Panc1 (cell line): ENCODE measurements around the gene ADGRL3. TPM values are rescaled to one million over a fixed set of nuclear protein-coding genes. Genes with fewer than 3 reads are reported as not detected.

Experiments
- ATAC-seq: fragments of 200-7000 bp; cut with Tn5 transposase; 2 replicates; pipeline ENCODE4 v1.9.1; 2020; ENCODE audit warnings: mild to moderate bottlenecking, moderate library complexity
- BruUV-seq: library from RNA; stranded (reverse); fragments of 400-500 nt; replicated peaks from 2 replicates; lab custom pipeline; 2021; lab: Mats Ljungman, UMichigan
- CTCF ChIA-PET: fragments of 300-600 bp; sonication (Branson Sonifier 250); formaldehyde crosslinking; loops from one replicate; lab custom pipeline; 2022; ENCODE audit warnings: antibody characterized with exemption; lab: Charles Lee
- POLR2A ChIA-PET: fragments of 300-600 bp; sonication (Branson Sonifier 250); formaldehyde crosslinking; loops from one replicate; lab custom pipeline; 2022; ENCODE audit warnings: antibody characterized with exemption; lab: Charles Lee
- DNase-seq: peaks from one replicate; pipeline ENCODE4 v3.0.0-alpha.2; 2010; ENCODE audit warnings: low read depth, low spot score
- H3K27ac ChIP-seq: 2 replicates; pipeline ENCODE4 v1.5.1; 2011; ENCODE audit warnings: mild to moderate bottlenecking, low read length, inconsistent platforms
- H3K27me3 ChIP-seq: fragments of 200-500 bp; sonication (Bioruptor generic); 2 replicates; pipeline ENCODE4 v1.6.0; 2014; ENCODE audit warnings: low read length, inconsistent platforms; ENCODE audit not compliant: control insufficient read depth, insufficient read depth
- H3K36me3 ChIP-seq: fragments of 200-500 bp; sonication (Bioruptor generic); 2 replicates; pipeline ENCODE4 v1.5.1; 2014; ENCODE audit warnings: inconsistent platforms, mild to moderate bottlenecking, low read length, moderate library complexity; ENCODE audit not compliant: control insufficient read depth, insufficient read depth
- H3K4me1 ChIP-seq: 2 replicates; pipeline ENCODE4 v1.5.1; 2011; ENCODE audit warnings: inconsistent platforms, mild to moderate bottlenecking, low read length, moderate library complexity; ENCODE audit not compliant: control insufficient read depth, insufficient read depth
- H3K4me3 ChIP-seq, 2 experiments: 2 replicates each; pipeline ENCODE4 v1.5.1; 2011 to 2012; ENCODE audit warnings: low read depth in 2 of 2, low read length in 2 of 2, mild to moderate bottlenecking in 2 of 2, inconsistent platforms in 1 of 2, moderate library complexity in 1 of 2
- H3K9me3 ChIP-seq: fragments of 200-500 bp; sonication (Bioruptor generic); 2 replicates; pipeline ENCODE4 v1.5.1; 2014; ENCODE audit warnings: low read depth, mild to moderate bottlenecking, inconsistent platforms, low read length, moderate library complexity; ENCODE audit not compliant: control insufficient read depth, insufficient read depth
- POLR2AphosphoS5 ChIP-seq: IDR thresholded peaks from 2 replicates; pipeline ENCODE4 v1.6.1; 2012; ENCODE audit warnings: mild to moderate bottlenecking, low read depth, low read length, moderate library complexity
- REST ChIP-seq, 2 experiments: IDR thresholded peaks; 2 replicates each; pipeline ENCODE4 v1.6.1; 2011 to 2012; ENCODE audit warnings: low read depth in 2 of 2, control low read depth in 1 of 2, low read length in 1 of 2, mild to moderate bottlenecking in 1 of 2, moderate library complexity in 1 of 2; ENCODE audit not compliant: insufficient read depth in 1 of 2
- SIN3A ChIP-seq: IDR thresholded peaks from 2 replicates; pipeline ENCODE4 v1.6.1; 2012; ENCODE audit warnings: low read depth, mild to moderate bottlenecking, low read length, moderate library complexity, borderline replicate concordance; ENCODE audit not compliant: insufficient read depth
- TCF7L2 ChIP-seq: IDR thresholded peaks from 2 replicates; pipeline ENCODE4 v1.6.1; 2011; ENCODE audit warnings: mild to moderate bottlenecking, low read depth, low read length, inconsistent platforms
- in situ Hi-C: cut with HindIII; loops from 2 replicates; pipeline ENCODE4 v1.10.0; 2016; ENCODE audit warnings: low sequenced_read_pairs, low pct_unique_long_range_greater_than_20kb
- intact Hi-C: fragments of 100-400 bp; cut with micrococcal nuclease; formaldehyde crosslinking; loops from one replicate; pipeline ENCODE4 v1.10.0; 2022; ENCODE audit not compliant: unreplicated experiment
- total RNA-seq: library from RNA; stranded (reverse); gene quantifications from one replicate; pipeline ENCODE4 v1.2.1, GENCODE V29; 2021; ENCODE audit not compliant: unreplicated experiment
- TF ChIP-seq, protein P1 (sequence below): fragments of 450-650 bp; IDR thresholded peaks from 2 replicates; pipeline ENCODE4 v1.5.1; 2017; ENCODE audit warnings: mild to moderate bottlenecking

Gene ADGRL3
- total RNA-seq, 1 experiment from 2014 or later = 0.23 TPM

DNA sequence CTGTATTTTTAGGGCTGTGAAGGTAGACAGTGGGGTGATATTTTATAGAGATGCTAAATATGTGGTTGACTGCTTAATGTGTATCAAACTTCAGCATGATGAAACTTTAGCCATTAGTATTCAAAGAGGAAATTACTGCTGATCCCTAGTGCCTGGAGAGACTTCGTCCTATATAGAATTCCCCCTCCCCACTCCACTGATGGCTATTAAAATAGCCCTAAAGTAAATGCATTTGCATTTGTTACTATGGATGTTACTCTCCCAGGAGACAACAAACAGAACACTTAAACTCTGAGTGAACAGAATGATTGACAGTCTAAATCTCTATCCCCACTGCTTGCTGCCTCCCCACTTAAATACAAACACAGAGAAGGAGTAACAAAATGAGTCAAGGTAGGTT is 39.1 kb downstream of the ADGRL3 start:
- Histone ChIP-seq H3K4me3 (no peak overlapping the region), H3K27ac (no peak overlapping the region), H3K4me1 (no peaks in the 10 kb centered on the region), H3K9me3 (no peaks in the 10 kb centered on the region), H3K27me3 (no peaks in the 10 kb centered on the region), H3K36me3 (no peaks in the 10 kb centered on the region)
- in situ Hi-C loops (no loop called here), intact Hi-C loops (no loop called here)
- BruUV-seq = no TSS peak
- ATAC-seq (no peak), DNase-seq (no peak)
- CTCF ChIA-PET = no interaction called here
- POLR2A ChIA-PET = no interaction called here
- TF ChIP-seq TCF7L2 = no peak
- TF ChIP-seq POLR2AphosphoS5 = no peak
- no peak for TF ChIP-seq REST (IDR thresholded peaks at IDR 0.05; ENCODE audit: insufficient read depth in 1 of 2, low read depth in 2 of 2, low read length in 1 of 2)
- TF ChIP-seq, protein P1, sequence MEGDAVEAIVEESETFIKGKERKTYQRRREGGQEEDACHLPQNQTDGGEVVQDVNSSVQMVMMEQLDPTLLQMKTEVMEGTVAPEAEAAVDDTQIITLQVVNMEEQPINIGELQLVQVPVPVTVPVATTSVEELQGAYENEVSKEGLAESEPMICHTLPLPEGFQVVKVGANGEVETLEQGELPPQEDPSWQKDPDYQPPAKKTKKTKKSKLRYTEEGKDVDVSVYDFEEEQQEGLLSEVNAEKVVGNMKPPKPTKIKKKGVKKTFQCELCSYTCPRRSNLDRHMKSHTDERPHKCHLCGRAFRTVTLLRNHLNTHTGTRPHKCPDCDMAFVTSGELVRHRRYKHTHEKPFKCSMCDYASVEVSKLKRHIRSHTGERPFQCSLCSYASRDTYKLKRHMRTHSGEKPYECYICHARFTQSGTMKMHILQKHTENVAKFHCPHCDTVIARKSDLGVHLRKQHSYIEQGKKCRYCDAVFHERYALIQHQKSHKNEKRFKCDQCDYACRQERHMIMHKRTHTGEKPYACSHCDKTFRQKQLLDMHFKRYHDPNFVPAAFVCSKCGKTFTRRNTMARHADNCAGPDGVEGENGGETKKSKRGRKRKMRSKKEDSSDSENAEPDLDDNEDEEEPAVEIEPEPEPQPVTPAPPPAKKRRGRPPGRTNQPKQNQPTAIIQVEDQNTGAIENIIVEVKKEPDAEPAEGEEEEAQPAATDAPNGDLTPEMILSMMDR = no peak
- no peak for TF ChIP-seq SIN3A

- Histone ChIP-seq H3K27me3 (no peaks in the 10 kb centered on the region), H3K9me3 (no peaks in the 10 kb centered on the region), H3K4me3 (no peak overlapping the region), H3K27ac (no peak overlapping the region), H3K36me3 (no peaks in the 10 kb centered on the region), H3K4me1 (no peaks in the 10 kb centered on the region)
- no TSS peak for BruUV-seq
- TF ChIP-seq REST (IDR thresholded peaks at IDR 0.05; ENCODE audit: insufficient read depth in 1 of 2, low read depth in 2 of 2, low read length in 1 of 2) = no peak
- ChIA-PET POLR2A (no interaction called here), CTCF (no interaction called here)
- in situ Hi-C loops = no loop called here
- intact Hi-C loops = no loop called here
- DNase-seq (no peak), ATAC-seq (no peak)
These were observed 43.8 kb downstream of the ADGRL3 start for GRCh38 chr4:61243962-61244361.
